Measurements from ENCODE around the gene TMEM156.

Gene TMEM156

DNA sequence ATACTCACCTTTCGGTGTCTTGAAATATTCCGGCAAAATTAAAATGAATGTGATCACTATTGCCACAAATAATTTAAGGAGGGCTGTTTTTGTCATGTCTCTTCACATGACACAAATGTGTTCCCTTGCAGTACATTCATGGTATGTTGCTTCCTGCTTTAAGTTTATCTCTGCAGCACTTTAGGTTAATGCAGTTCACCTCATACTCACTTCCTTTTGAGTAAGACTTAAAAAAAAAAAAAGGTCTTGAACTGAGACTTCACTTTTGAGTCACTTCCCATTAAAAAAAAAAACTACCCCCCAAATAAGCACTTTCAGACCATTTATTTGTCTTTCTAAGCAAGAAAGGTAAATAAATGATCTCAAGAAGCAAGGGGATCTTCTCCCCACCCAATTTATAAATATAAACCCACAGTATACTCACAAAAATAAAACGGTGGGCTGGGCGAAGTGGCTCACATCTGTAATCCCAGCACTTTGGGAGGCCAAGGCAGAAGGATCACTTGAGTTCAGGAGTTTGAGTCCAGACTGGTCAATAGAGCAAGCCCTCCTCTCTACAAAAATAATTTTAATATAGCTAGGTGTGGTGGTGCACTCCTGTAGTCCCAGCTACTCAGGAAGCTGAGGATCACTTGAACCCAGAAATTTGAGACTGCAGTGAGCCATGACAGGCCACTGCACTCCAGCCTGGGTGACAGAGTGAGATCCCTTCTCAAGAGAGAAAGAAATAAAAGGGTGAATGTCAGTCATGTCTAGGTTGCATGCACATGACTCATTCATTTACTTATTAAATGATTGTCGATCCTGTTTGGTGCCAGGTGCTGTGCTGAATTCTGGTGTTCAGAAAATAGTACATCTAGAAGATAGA, at the start of gene TMEM156:
Gene TMEM156 (minus strand): TSS at position 192 of the 868 bp plus-strand sequence. CDS start 96 bp downstream, at position 96.
- TF ChIP-seq GATA2 (IDR thresholded peaks at IDR 0.05; ENCODE audit: low read depth, low read length) = no peak
- TF ChIP-seq GATA3 (IDR thresholded peaks at IDR 0.05; ENCODE audit: low read depth, low read length) = no peak

- TF ChIP-seq GATA2 (IDR thresholded peaks at IDR 0.05; ENCODE audit: low read depth, low read length) = no peak
- TF ChIP-seq GATA3 (IDR thresholded peaks at IDR 0.05; ENCODE audit: low read depth, low read length) = no peak
These were observed 46.6 kb upstream of the TMEM156 start for GRCh38 chr4:39078829-39079228.

DNA sequence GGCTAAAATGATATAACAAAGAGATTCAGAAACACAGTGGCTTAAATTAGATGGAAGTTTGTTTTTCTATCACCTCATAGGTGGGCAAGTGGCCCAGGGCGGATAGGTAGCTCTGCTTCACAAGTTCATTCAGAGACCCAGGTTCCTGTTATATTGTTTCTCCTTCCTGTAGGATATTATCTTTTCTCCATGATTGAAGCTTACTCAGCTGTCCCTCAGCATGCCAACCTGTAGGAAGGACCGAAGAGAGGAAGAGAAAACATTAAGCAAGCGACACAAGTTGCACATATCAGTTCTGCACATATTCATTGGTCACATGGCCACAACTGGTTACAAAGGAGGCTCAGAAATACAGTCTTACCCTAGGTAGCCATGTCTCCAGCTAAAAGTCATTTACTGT, 36.7 kb upstream of the TMEM156 start:
- TF ChIP-seq GATA2 (IDR thresholded peaks at IDR 0.05; ENCODE audit: low read depth, low read length) = no peak
- TF ChIP-seq GATA3 (IDR thresholded peaks at IDR 0.05; ENCODE audit: low read depth, low read length) = no peak

DNA sequence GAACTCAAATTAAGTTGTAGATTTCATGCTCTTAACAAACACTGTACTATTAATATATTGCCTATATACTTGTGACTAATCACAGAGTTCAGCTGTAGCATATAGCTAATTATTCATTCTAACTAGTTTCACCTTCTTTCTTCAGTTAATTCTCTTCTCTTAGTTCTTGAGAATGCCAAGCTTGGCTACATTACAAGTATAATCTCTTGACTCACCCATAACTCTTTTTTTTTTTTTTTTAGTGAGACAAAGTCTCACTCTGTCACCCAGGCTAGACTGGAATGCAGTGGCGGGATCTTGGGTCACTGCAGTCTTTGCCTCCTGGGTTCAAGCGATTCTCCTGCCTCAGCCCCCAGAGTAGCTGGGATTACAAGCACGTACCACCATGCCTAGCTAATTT, 35.2 kb upstream of the TMEM156 start:
- TF ChIP-seq GATA3 (IDR thresholded peaks at IDR 0.05; ENCODE audit: low read depth, low read length) (no peak), GATA2 (IDR thresholded peaks at IDR 0.05; ENCODE audit: low read depth, low read length) (no peak)

- no peak for TF ChIP-seq GATA2 (IDR thresholded peaks at IDR 0.05; ENCODE audit: low read depth, low read length)
- TF ChIP-seq GATA3 (IDR thresholded peaks at IDR 0.05; ENCODE audit: low read depth, low read length) = no peak
These were observed 34.8 kb upstream of the TMEM156 start for GRCh38 chr4:39067031-39067430.

GRCh38 chr4:39066371-39066770, 34.2 kb upstream of the TMEM156 start:
- TF ChIP-seq GATA3 (IDR thresholded peaks at IDR 0.05; ENCODE audit: low read depth, low read length) (no peak), GATA2 (IDR thresholded peaks at IDR 0.05; ENCODE audit: low read depth, low read length) (no peak)

- TF ChIP-seq GATA3 (IDR thresholded peaks at IDR 0.05; ENCODE audit: low read depth, low read length) (no peak), GATA2 (IDR thresholded peaks at IDR 0.05; ENCODE audit: low read depth, low read length) (no peak)
These were observed 31.2 kb upstream of the TMEM156 start for GRCh38 chr4:39063430-39063829.

GRCh38 chr4:39062770-39063097, 30.5 kb upstream of the TMEM156 start:
- TF ChIP-seq GATA3 (IDR thresholded peaks at IDR 0.05; ENCODE audit: low read depth, low read length) = no peak
- TF ChIP-seq GATA2 (IDR thresholded peaks at IDR 0.05; ENCODE audit: low read depth, low read length) = no peak

DNA sequence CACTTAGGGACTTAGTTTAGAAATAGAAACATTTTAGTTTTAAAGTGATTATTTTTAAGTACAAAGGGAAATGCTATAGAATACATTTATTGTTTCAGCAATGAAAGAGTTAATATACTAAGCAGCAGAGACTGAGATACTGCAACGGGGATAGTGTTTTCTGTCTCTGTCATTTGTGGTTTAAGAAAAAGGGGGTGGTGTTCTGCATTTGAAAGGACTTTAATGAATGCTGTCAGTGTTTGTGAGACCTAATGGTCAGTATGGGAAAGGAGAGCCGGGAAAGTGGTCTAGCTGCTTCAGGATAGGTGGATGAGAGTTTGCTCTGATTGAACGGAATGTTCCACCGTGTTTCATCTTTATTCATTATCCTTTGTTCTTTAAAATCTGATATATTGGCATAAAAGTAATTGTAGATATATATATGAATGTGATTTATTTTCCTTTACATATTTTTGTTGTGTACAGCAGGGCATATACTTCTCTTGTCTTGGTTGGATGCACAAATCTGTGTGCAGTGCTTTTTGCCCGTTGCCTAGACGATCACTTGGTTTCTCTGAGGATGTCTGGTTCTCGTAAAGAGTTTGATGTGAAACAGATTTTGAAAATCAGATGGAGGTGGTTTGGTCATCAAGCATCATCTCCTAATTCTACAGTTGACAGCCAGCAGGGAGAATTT, 30.0 kb upstream of the TMEM156 start, which contains the start of gene KLHL5:
Gene KLHL5 (plus strand): TSS at position 139 of the 676 bp plus-strand sequence. CDS start 421 bp downstream, at position 560.
- TF ChIP-seq GATA2 (IDR thresholded peaks at IDR 0.05; ENCODE audit: low read depth, low read length) (no peak), GATA3 (IDR thresholded peaks at IDR 0.05; ENCODE audit: low read depth, low read length) (no peak)

- TF ChIP-seq GATA3 (IDR thresholded peaks at IDR 0.05; ENCODE audit: low read depth, low read length) = no peak
- no peak for TF ChIP-seq GATA2 (IDR thresholded peaks at IDR 0.05; ENCODE audit: low read depth, low read length)
These were observed 29.2 kb upstream of the TMEM156 start for GRCh38 chr4:39061457-39061856.

DNA sequence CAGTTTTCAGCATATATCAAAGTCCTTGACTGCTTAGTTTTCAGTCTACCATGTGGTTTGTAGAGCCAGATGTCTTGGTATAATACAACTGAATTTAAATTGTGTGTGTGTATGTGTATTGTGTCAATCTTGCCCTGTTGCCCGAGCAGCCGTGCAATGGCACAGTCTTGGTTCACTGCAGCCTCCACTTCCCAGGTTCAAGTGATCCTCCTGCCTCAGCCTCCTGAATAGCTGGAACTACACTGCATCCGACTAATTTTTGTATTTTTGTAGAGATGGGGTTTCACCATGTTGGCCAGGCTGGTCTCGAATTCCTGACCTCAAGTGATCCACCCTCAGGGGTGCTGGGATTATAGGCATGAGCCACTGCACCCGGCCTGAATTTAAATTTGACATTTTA, 23.8 kb upstream of the TMEM156 start:
- TF ChIP-seq GATA2 (IDR thresholded peaks at IDR 0.05; ENCODE audit: low read depth, low read length) (no peak), GATA3 (IDR thresholded peaks at IDR 0.05; ENCODE audit: low read depth, low read length) (no peak)

GRCh38 chr4:39054497-39054896, 22.3 kb upstream of the TMEM156 start:
- TF ChIP-seq GATA2 (IDR thresholded peaks at IDR 0.05; ENCODE audit: low read depth, low read length) (no peak), GATA3 (IDR thresholded peaks at IDR 0.05; ENCODE audit: low read depth, low read length) (no peak)

- TF ChIP-seq GATA3 (IDR thresholded peaks at IDR 0.05; ENCODE audit: low read depth, low read length) (no peak), GATA2 (IDR thresholded peaks at IDR 0.05; ENCODE audit: low read depth, low read length) (no peak)
These were observed 21.8 kb upstream of the TMEM156 start for GRCh38 chr4:39053983-39054382.

DNA sequence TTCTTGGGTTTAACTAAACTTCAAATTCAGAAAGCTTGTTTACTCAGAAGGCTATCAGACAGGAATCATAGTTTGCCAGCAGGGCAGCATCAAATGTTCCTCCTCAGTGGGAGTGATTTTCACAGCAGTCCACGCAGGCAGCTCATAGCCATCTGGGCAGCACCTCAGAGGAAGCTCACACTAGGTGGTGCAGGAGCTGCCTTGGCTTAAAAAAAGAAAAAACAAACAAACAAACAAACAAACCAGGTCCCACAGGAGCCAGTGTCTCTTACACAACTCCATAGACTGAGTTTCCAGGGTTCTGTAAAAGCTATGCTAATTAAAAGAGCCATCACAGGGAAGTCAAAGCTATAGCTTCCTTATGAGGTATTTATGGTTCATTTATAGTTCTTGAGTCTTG, 19.3 kb upstream of the TMEM156 start:
- TF ChIP-seq GATA2 (IDR thresholded peaks at IDR 0.05; ENCODE audit: low read depth, low read length) = no peak
- no peak for TF ChIP-seq GATA3 (IDR thresholded peaks at IDR 0.05; ENCODE audit: low read depth, low read length)

GRCh38 chr4:39050590-39050989, 18.4 kb upstream of the TMEM156 start:
- TF ChIP-seq GATA2 (IDR thresholded peaks at IDR 0.05; ENCODE audit: low read depth, low read length) (no peak), GATA3 (IDR thresholded peaks at IDR 0.05; ENCODE audit: low read depth, low read length) (no peak)
